Transverse colon (tissue), 4 donors: Measurements from ENCODE around the gene ESRRG. TPM values are rescaled to one million over a fixed set of nuclear protein-coding genes. Genes with fewer than 3 reads are reported as not detected.

Source experiments
- DNase-seq: peaks from one replicate; pipeline ENCODE4 v3.0.0-alpha.2; 2019
- H3K27ac ChIP-seq, 4 donors: fragments of 200-600 bp; sonication (generic); 2 replicates each; pipeline ENCODE4 v1.5.1; 2016 to 2018; ENCODE audit warnings: inconsistent platforms in 4 of 4
- H3K27me3 ChIP-seq: fragments of 200-600 bp; sonication (generic); 2 replicates; pipeline ENCODE4 v1.5.1; 2017; ENCODE audit warnings: inconsistent platforms
- H3K36me3 ChIP-seq, 4 donors: fragments of 200-600 bp; sonication (generic); 2 replicates each; pipeline ENCODE4 v1.5.1; 2017 to 2019; ENCODE audit warnings: inconsistent platforms in 4 of 4
- H3K4me1 ChIP-seq, 4 donors: fragments of 200-600 bp; sonication (generic); 2 replicates each; pipeline ENCODE4 v1.5.1; 2017 to 2020; ENCODE audit warnings: inconsistent platforms in 4 of 4
- H3K4me3 ChIP-seq, 4 donors: fragments of 200-600 bp; sonication (generic); 1 replicate in 1 of 4; 2 replicates in 3 of 4; pipeline versions ENCODE4 v1.5.1 to v1.6.1; 2017 to 2019; ENCODE audit warnings: inconsistent platforms in 4 of 4
- H3K9me3 ChIP-seq, 2 donors: fragments of 200-600 bp; sonication (generic); 2 replicates each; pipeline ENCODE4 v1.5.1; 2017 to 2019; ENCODE audit warnings: inconsistent platforms in 2 of 2
- EP300 ChIP-seq: sonication (generic); formaldehyde crosslinking; IDR thresholded peaks from one replicate; pipeline ENCODE4 v1.6.1; 2017; ENCODE audit warnings: antibody characterized with exemption, low read depth
- POLR2A ChIP-seq: fragments of 450-650 bp; IDR thresholded peaks from one replicate; pipeline ENCODE4 v1.6.1; 2016; ENCODE audit warnings: antibody characterized with exemption, mild to moderate bottlenecking, moderate library complexity
- POLR2AphosphoS5 ChIP-seq, 3 donors: sonication (generic); formaldehyde crosslinking; IDR thresholded peaks; one replicate each; pipeline ENCODE4 v1.6.1; 2016; ENCODE audit warnings: antibody characterized with exemption in 3 of 3
- WGBS, 2 donors: methylation state at CpG; one replicate each; pipeline ENCODE4 v1.1.5; 2018; ENCODE audit warnings: low coverage in 1 of 2; 5-methylcytosine and 5-hydroxymethylcytosine counted together
- in situ Hi-C, 4 donors: fragments of 200-750 bp; cut with MboI; loops; one replicate each; pipeline versions ENCODE4 v1.15.0 to v1.15.1; 2017; ENCODE audit warnings: low sequenced_read_pairs in 3 of 4, low pct_ligation_motif_present in 1 of 4, low pct_unique_long_range_greater_than_20kb in 1 of 4
- intact Hi-C: fragments of 100-400 bp; cut with DNase I; formaldehyde crosslinking; loops from one replicate; pipeline ENCODE4 v1.15.1; 2023; ENCODE audit warnings: low total_unique reads
- total RNA-seq, 4 donors: library from RNA; depleted of rRNA; stranded (reverse); fragments of >200 nt; gene quantifications; one replicate each; pipeline ENCODE4 v1.1.0, GENCODE V29; 2016
- TF ChIP-seq, protein P1 (sequence below), 5 experiments: fragments of 200-600 bp in 3 of 5; fragments of 450-650 bp in 2 of 5; sonication (generic) in 3 of 5; IDR thresholded peaks; 1 replicate in 2 of 5; 2 replicates in 3 of 5; pipeline ENCODE4 v1.5.1; 2016 to 2017; ENCODE audit warnings: antibody characterized with exemption in 5 of 5, inconsistent platforms in 3 of 5, mild to moderate bottlenecking in 2 of 5, moderate library complexity in 1 of 5

Gene ESRRG
- total RNA-seq, 4 donors from 2014 or later: 0.20 to 1.5 (median 0.50) TPM

DNA sequence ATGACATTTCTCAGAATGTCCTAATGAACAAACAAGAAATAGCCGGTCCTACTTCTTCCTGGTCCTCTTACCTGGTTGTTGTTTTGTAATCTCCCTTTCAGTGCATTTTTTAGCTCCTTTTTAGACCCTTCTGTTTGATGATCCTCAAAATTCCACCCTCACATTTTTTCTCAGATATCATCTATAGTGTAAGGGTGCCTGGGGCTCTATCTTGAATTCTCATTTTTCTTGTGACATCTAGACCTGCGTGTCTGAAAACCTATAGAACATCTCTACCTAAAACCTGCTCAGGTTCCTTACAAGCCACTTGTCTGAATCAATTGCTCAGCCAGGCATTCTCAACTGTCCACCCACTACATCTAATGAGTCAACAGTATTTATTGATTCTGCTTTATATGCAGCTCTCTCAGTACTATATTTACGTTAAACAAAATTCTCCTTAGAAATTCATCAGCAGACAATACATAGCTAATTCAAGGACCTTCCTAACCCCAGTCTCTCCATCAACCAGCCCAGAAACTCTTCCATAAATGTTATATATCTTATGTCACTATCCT lies 263.5 kb downstream of the ESRRG start:
- Histone ChIP-seq H3K4me1 (no peaks in the 10 kb centered on the region), H3K27ac (no peak overlapping the region), H3K9me3 (no peaks in the 10 kb centered on the region), H3K4me3 (no peak overlapping the region), H3K27me3 (no peaks in the 10 kb centered on the region), H3K36me3 (no peaks in the 10 kb centered on the region)
- no peak for TF ChIP-seq POLR2A
- TF ChIP-seq EP300: no peak
- TF ChIP-seq, protein P1, sequence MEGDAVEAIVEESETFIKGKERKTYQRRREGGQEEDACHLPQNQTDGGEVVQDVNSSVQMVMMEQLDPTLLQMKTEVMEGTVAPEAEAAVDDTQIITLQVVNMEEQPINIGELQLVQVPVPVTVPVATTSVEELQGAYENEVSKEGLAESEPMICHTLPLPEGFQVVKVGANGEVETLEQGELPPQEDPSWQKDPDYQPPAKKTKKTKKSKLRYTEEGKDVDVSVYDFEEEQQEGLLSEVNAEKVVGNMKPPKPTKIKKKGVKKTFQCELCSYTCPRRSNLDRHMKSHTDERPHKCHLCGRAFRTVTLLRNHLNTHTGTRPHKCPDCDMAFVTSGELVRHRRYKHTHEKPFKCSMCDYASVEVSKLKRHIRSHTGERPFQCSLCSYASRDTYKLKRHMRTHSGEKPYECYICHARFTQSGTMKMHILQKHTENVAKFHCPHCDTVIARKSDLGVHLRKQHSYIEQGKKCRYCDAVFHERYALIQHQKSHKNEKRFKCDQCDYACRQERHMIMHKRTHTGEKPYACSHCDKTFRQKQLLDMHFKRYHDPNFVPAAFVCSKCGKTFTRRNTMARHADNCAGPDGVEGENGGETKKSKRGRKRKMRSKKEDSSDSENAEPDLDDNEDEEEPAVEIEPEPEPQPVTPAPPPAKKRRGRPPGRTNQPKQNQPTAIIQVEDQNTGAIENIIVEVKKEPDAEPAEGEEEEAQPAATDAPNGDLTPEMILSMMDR (IDR thresholded peaks at IDR 0.05): no peak
- TF ChIP-seq POLR2AphosphoS5 (IDR thresholded peaks at IDR 0.05): no peak
- intact Hi-C loops: no loop called here
- in situ Hi-C loops: no loop called here
- 77 to 87% methylated on average over 3 of the region's 3 CpGs for WGBS, 2 donors
- DNase-seq: no peak

DNA sequence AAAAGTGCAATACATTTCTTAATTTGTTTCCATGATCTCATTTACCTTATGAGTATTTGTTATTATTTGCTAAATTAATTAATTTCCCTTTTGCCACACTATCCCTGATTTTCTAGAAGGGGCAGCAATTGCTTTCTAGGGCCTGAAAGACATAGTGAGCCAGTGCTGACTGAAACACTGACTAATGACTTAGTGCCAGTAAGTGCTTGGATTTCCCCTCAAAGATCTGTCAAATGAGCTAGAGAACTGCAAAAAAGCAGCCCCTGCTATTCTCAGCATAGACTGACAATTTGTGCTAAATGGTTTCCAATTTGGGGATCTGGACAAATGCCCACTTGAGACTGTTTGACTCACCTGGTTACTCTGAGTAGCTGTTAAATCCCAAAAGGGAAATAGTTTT lies 264.4 kb downstream of the ESRRG start:
- intact Hi-C loops (no loop called here), in situ Hi-C loops (no loop called here)
- Histone ChIP-seq H3K36me3 (no peaks in the 10 kb centered on the region), H3K4me3 (no peak overlapping the region), H3K27ac (no peak overlapping the region), H3K27me3 (no peaks in the 10 kb centered on the region), H3K4me1 (no peaks in the 10 kb centered on the region), H3K9me3 (no peaks in the 10 kb centered on the region)
- TF ChIP-seq EP300: no peak
- no peak for DNase-seq

DNA sequence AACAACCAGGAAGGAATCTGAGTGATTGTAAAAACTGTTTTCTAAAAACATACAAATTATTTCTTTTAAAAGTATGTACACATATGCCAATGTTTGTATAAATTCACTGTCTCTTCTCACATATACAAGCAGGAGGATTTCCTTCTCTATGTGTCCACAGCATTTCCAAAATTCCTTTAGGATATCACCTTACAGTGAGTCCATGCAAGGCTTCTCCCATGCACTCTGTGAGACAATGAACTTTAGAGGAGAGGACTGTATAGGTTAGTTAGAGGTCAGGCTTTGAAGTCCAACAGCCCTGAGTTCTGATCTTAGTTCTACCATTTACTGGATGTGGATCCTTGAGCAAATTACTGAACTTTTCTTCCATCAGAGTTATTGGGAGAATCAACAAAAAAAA lies 265.9 kb downstream of the ESRRG start:
- Histone ChIP-seq H3K27me3 (no peaks in the 10 kb centered on the region), H3K9me3 (no peaks in the 10 kb centered on the region), H3K4me1 (no peaks in the 10 kb centered on the region), H3K36me3 (no peaks in the 10 kb centered on the region), H3K27ac (no peak overlapping the region), H3K4me3 (no peak overlapping the region)
- in situ Hi-C loops: no loop called here
- TF ChIP-seq, protein P1 (IDR thresholded peaks at IDR 0.05): no peak
- no peak for TF ChIP-seq POLR2AphosphoS5 (IDR thresholded peaks at IDR 0.05)
- no peak for TF ChIP-seq EP300
- TF ChIP-seq POLR2A: no peak
- DNase-seq: no peak
- intact Hi-C loops: no loop called here

DNA sequence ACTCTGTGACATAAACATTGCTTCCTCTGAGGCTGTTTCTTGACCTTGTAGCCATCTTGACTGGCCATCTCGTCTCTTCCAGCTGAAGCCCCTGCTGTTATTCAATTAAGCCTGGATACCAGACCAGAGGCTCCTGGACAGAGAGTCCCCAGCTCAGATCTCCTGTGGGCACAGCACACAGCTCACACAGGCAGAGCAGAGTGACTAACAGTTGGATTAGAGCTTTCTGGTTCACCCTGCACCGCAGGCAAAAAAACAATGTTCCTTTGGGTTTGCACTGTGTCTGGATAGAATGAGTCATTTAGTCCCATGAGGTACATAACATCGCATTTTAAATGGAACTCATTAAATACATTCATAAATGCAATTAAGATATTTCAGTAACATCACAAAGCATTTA lies 266.5 kb downstream of the ESRRG start:
- Histone ChIP-seq H3K4me3 (no peak overlapping the region), H3K27ac (no peak overlapping the region), H3K4me1 (no peaks in the 10 kb centered on the region), H3K36me3 (no peaks in the 10 kb centered on the region), H3K9me3 (no peaks in the 10 kb centered on the region), H3K27me3 (no peaks in the 10 kb centered on the region)
- no peak for DNase-seq
- WGBS, 2 donors: 57 to 82% methylated on average over 1 to 3 of the region's 3 CpGs
- in situ Hi-C loops: no loop called here
- TF ChIP-seq EP300 (no peak), POLR2AphosphoS5 (IDR thresholded peaks at IDR 0.05) (no peak), POLR2A (no peak)
- TF ChIP-seq, protein P1 (IDR thresholded peaks at IDR 0.05): no peak
- intact Hi-C loops: no loop called here

- H3K4me3 ChIP-seq: no peak overlapping the region
- H3K4me1 ChIP-seq: no peaks in the 10 kb centered on the region
- TF ChIP-seq EP300: no peak
- TF ChIP-seq, protein P1 (IDR thresholded peaks at IDR 0.05): no peak
- no peak for TF ChIP-seq POLR2A
- TF ChIP-seq POLR2AphosphoS5 (IDR thresholded peaks at IDR 0.05): no peak
- no peak overlapping the region for H3K27ac ChIP-seq
- no peaks in the 10 kb centered on the region for H3K27me3 ChIP-seq
- intact Hi-C loops: no loop called here
- no peaks in the 10 kb centered on the region for H3K9me3 ChIP-seq
- H3K36me3 ChIP-seq: no peaks in the 10 kb centered on the region
- DNase-seq: no peak
- WGBS, 2 donors: 71 to 73% methylated on average over 2 of the region's 2 CpGs
- in situ Hi-C loops: no loop called here
Measured at GRCh38 chr1:216453777-216454176, 269.5 kb downstream of the ESRRG start.
